Suprapubic skin (tissue), 3 donors: ENCODE results near the gene HSPD1.

Experiments used
- EP300 ChIP-seq: sonication (generic); formaldehyde crosslinking; IDR thresholded peaks from one replicate; pipeline ENCODE4 v1.6.1; 2017; ENCODE audit warnings: antibody characterized with exemption
- TF ChIP-seq, protein P1 (sequence below), 2 donors: fragments of 200-600 bp in 1 of 2; fragments of 450-650 bp in 1 of 2; sonication (generic) in 1 of 2; IDR thresholded peaks; one replicate each; pipeline ENCODE4 v1.5.1; 2016 to 2019; ENCODE audit warnings: antibody characterized with exemption in 2 of 2, mild to moderate bottlenecking in 1 of 2, moderate library complexity in 1 of 2

GRCh38 chr2:197455428-197455827 is 44.2 kb downstream of the HSPD1 start:
- TF ChIP-seq, protein P1, sequence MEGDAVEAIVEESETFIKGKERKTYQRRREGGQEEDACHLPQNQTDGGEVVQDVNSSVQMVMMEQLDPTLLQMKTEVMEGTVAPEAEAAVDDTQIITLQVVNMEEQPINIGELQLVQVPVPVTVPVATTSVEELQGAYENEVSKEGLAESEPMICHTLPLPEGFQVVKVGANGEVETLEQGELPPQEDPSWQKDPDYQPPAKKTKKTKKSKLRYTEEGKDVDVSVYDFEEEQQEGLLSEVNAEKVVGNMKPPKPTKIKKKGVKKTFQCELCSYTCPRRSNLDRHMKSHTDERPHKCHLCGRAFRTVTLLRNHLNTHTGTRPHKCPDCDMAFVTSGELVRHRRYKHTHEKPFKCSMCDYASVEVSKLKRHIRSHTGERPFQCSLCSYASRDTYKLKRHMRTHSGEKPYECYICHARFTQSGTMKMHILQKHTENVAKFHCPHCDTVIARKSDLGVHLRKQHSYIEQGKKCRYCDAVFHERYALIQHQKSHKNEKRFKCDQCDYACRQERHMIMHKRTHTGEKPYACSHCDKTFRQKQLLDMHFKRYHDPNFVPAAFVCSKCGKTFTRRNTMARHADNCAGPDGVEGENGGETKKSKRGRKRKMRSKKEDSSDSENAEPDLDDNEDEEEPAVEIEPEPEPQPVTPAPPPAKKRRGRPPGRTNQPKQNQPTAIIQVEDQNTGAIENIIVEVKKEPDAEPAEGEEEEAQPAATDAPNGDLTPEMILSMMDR (IDR thresholded peaks at IDR 0.05), result no peak
- no peak for TF ChIP-seq EP300
